HEK293 (cell line): ENCODE results near the gene CMKLR1.
A peak's percentile ranks its signal among the peaks of the same experiment; 100 is the strongest.

ENCODE experiments used
- CTCF ChIA-PET: fragments of 350-600 bp; formaldehyde crosslinking; extraction: SDS; loops from one replicate; lab custom pipeline; 2021; ENCODE audit warnings: antibody characterized with exemption; lab: Yijun Ruan, JAX
- POLR2A ChIA-PET: fragments of 300-600 bp; formaldehyde crosslinking; extraction: SDS; loops from one replicate; lab custom pipeline; 2020; ENCODE audit warnings: antibody characterized with exemption, inconsistent platforms; lab: Yijun Ruan, JAX
- H3K27ac ChIP-seq: fragments of 200-500 bp; sonication (Bioruptor generic); 2 replicates; pipeline ENCODE4 v1.5.1; 2014; ENCODE audit warnings: low read depth, low read length, control low read depth, inconsistent platforms; ENCODE audit errors: extremely low read depth
- H3K36me3 ChIP-seq, 2 experiments: fragments of 200-500 bp in 1 of 2; sonication (Bioruptor generic) in 1 of 2; 1 replicate in 1 of 2; 2 replicates in 1 of 2; pipeline ENCODE4 v1.5.1; 2014 to 2017; ENCODE audit warnings: inconsistent platforms in 2 of 2, low read length in 2 of 2; ENCODE audit not compliant: control insufficient read depth in 2 of 2, insufficient read depth in 1 of 2
- H3K4me1 ChIP-seq: fragments of 200-500 bp; sonication (Bioruptor generic); 2 replicates; pipeline ENCODE4 v1.5.1; 2014; ENCODE audit warnings: mild to moderate bottlenecking, low read length, inconsistent platforms; ENCODE audit not compliant: control insufficient read depth, insufficient read depth
- H3K4me3 ChIP-seq: 2 replicates; pipeline ENCODE4 v1.5.1; 2011; ENCODE audit warnings: low read depth, mild to moderate bottlenecking, control low read depth, low read length, moderate library complexity
- H3K9me3 ChIP-seq: fragments of 200-500 bp; sonication (Bioruptor generic); 2 replicates; pipeline ENCODE4 v1.5.1; 2014; ENCODE audit warnings: low read depth, low read length, inconsistent platforms; ENCODE audit not compliant: control insufficient read depth, insufficient read depth
- EGR2 ChIP-seq: fragments of 450-650 bp; formaldehyde crosslinking; IDR thresholded peaks from 2 replicates; pipeline ENCODE4 v1.5.1; 2016; ENCODE audit warnings: low read depth, missing biosample characterization, missing genetic modification characterization
- HOXD13 ChIP-seq: sonication (generic); formaldehyde crosslinking; IDR thresholded peaks from 2 replicates; pipeline ENCODE4 v1.8.0; 2022; ENCODE audit warnings: missing genetic modification reagents, borderline replicate concordance
- KLF7 ChIP-seq: fragments of 450-650 bp; formaldehyde crosslinking; IDR thresholded peaks from 2 replicates; pipeline ENCODE4 v1.5.1; 2016; ENCODE audit warnings: missing biosample characterization, missing genetic modification characterization, borderline replicate concordance
- PRDM4 ChIP-seq: fragments of 450-650 bp; formaldehyde crosslinking; IDR thresholded peaks from 2 replicates; pipeline ENCODE4 v1.5.1; 2017; ENCODE audit warnings: missing biosample characterization, missing genetic modification characterization
- REPIN1 ChIP-seq: fragments of 450-650 bp; formaldehyde crosslinking; IDR thresholded peaks from 2 replicates; pipeline ENCODE4 v1.5.1; 2017; ENCODE audit warnings: missing biosample characterization, missing genetic modification characterization, low read depth
- SALL2 ChIP-seq: fragments of 450-650 bp; formaldehyde crosslinking; IDR thresholded peaks from 2 replicates; pipeline ENCODE4 v1.5.0; 2017; ENCODE audit warnings: missing biosample characterization, mild to moderate bottlenecking, missing genetic modification characterization, borderline replicate concordance
- SCRT1 ChIP-seq: fragments of 450-650 bp; formaldehyde crosslinking; IDR thresholded peaks from 2 replicates; pipeline ENCODE4 v1.5.1; 2016; ENCODE audit warnings: missing biosample characterization, missing genetic modification characterization, borderline replicate concordance
- ZFHX2 ChIP-seq: fragments of 450-650 bp; formaldehyde crosslinking; conservative IDR thresholded peaks from 2 replicates; pipeline ENCODE4 v1.5.1; 2016; ENCODE audit warnings: missing biosample characterization, missing genetic modification characterization
- ZFP3 ChIP-seq: fragments of 450-650 bp; formaldehyde crosslinking; IDR thresholded peaks from 2 replicates; pipeline ENCODE4 v1.5.1; 2016; ENCODE audit warnings: low read depth, missing biosample characterization, missing genetic modification characterization
- ZIC2 ChIP-seq: fragments of 450-650 bp; formaldehyde crosslinking; IDR thresholded peaks from 2 replicates; pipeline ENCODE4 v1.5.1; 2016; ENCODE audit warnings: missing biosample characterization, missing genetic modification characterization
- ZNF169 ChIP-seq: fragments of 450-650 bp; formaldehyde crosslinking; IDR thresholded peaks from 2 replicates; pipeline ENCODE4 v1.5.1; 2016; ENCODE audit warnings: missing biosample characterization, missing genetic modification characterization
- ZNF2 ChIP-seq: fragments of 450-650 bp; formaldehyde crosslinking; IDR thresholded peaks from 2 replicates; pipeline ENCODE4 v1.5.1; 2016; ENCODE audit warnings: missing biosample characterization, missing genetic modification characterization
- ZNF248 ChIP-seq: fragments of 450-650 bp; formaldehyde crosslinking; IDR thresholded peaks from 2 replicates; pipeline ENCODE4 v1.5.1; 2017; ENCODE audit warnings: missing biosample characterization, missing genetic modification characterization
- ZNF473 ChIP-seq: fragments of 450-650 bp; formaldehyde crosslinking; IDR thresholded peaks from 2 replicates; pipeline ENCODE4 v1.5.1; 2017; ENCODE audit warnings: missing biosample characterization, missing genetic modification characterization
- ZNF48 ChIP-seq: fragments of 450-650 bp; formaldehyde crosslinking; IDR thresholded peaks from 2 replicates; pipeline ENCODE4 v1.5.1; 2016; ENCODE audit warnings: missing biosample characterization, missing genetic modification characterization
- ZNF571 ChIP-seq: fragments of 450-650 bp; formaldehyde crosslinking; IDR thresholded peaks from 2 replicates; pipeline ENCODE4 v1.5.0; 2017; ENCODE audit warnings: missing biosample characterization, missing genetic modification characterization
- ZNF768 ChIP-seq: fragments of 450-650 bp; formaldehyde crosslinking; IDR thresholded peaks from 2 replicates; pipeline ENCODE4 v1.5.1; 2018; ENCODE audit warnings: missing biosample characterization, mild to moderate bottlenecking, missing genetic modification characterization
- ZNF830 ChIP-seq: fragments of 450-650 bp; IDR thresholded peaks from 2 replicates; pipeline ENCODE4 v1.5.0; 2018; ENCODE audit warnings: missing biosample characterization, missing genetic modification characterization, low read depth, mild to moderate bottlenecking, moderate library complexity
- ZXDB ChIP-seq: fragments of 450-650 bp; formaldehyde crosslinking; IDR thresholded peaks from 2 replicates; pipeline ENCODE4 v1.5.1; 2016; ENCODE audit warnings: missing biosample characterization, missing genetic modification characterization
- TF ChIP-seq, protein P1 (sequence below): fragments of 450-650 bp; formaldehyde crosslinking; IDR thresholded peaks from 2 replicates; pipeline ENCODE4 v1.5.1; 2016; ENCODE audit warnings: missing biosample characterization, missing genetic modification characterization
- TF ChIP-seq, protein P2 (sequence below): fragments of 450-650 bp; formaldehyde crosslinking; IDR thresholded peaks from 2 replicates; pipeline ENCODE4 v1.5.1; 2016; ENCODE audit warnings: missing biosample characterization, missing genetic modification characterization, borderline replicate concordance

CMKLR1 gene, protein sequence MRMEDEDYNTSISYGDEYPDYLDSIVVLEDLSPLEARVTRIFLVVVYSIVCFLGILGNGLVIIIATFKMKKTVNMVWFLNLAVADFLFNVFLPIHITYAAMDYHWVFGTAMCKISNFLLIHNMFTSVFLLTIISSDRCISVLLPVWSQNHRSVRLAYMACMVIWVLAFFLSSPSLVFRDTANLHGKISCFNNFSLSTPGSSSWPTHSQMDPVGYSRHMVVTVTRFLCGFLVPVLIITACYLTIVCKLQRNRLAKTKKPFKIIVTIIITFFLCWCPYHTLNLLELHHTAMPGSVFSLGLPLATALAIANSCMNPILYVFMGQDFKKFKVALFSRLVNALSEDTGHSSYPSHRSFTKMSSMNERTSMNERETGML

GRCh38 chr12:108338915-108339657 lies at the start of gene CMKLR1:
Gene CMKLR1, minus strand, starts transcription at chr12:108339311. Its CDS starts 45,720 bp downstream, at chr12:108293591.
- H3K36me3 ChIP-seq = no peaks in the 10 kb centered on the region
- CTCF ChIA-PET = no interaction called here
- H3K4me3 ChIP-seq = no peak within 1 kb of the TSS
- H3K27ac ChIP-seq = no peak within 1 kb of the TSS
- no peaks in the 10 kb centered on the region for H3K4me1 ChIP-seq
- H3K9me3 ChIP-seq = no peaks in the 10 kb centered on the region
- TF ChIP-seq PRDM4 = no peak
- TF ChIP-seq ZIC2 (tag by site-specific recombination) = peak; percentile 48
- no peak for TF ChIP-seq REPIN1 (tag by site-specific recombination)
- TF ChIP-seq ZNF2 = no peak
- no peak for TF ChIP-seq SALL2 (tag by site-specific recombination)
- no peak for TF ChIP-seq ZNF169 (tag by site-specific recombination)
- TF ChIP-seq SCRT1 = no peak
- no peak for TF ChIP-seq ZXDB
- TF ChIP-seq KLF7 = no peak
- no peak for TF ChIP-seq ZNF473 (tag by site-specific recombination)
- TF ChIP-seq ZNF48 (tag by site-specific recombination) = no peak
- TF ChIP-seq ZFP3 (tag by site-specific recombination) = no peak
- TF ChIP-seq, protein P1, sequence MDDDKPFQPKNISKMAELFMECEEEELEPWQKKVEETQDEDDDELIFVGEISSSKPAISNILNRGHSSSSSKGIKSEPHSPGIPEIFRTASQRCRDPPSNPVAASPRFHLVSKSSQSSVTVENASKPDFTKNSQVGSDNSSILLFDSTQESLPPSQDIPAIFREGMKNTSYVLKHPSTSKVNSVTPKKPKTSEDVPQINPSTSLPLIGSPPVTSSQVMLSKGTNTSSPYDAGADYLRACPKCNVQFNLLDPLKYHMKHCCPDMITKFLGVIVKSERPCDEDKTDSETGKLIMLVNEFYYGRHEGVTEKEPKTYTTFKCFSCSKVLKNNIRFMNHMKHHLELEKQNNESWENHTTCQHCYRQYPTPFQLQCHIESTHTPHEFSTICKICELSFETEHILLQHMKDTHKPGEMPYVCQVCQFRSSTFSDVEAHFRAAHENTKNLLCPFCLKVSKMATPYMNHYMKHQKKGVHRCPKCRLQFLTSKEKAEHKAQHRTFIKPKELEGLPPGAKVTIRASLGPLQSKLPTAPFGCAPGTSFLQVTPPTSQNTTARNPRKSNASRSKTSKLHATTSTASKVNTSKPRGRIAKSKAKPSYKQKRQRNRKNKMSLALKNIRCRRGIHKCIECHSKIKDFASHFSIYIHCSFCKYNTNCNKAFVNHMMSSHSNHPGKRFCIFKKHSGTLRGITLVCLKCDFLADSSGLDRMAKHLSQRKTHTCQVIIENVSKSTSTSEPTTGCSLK = no peak
- TF ChIP-seq EGR2 (tag by site-specific recombination) = peak; percentile 31; the same call in 1 of the 2 replicates
- no peak for TF ChIP-seq HOXD13 (CRISPR knock-in tag)
- TF ChIP-seq ZNF768 (tag by site-specific recombination) = no peak
- TF ChIP-seq ZNF248 (tag by site-specific recombination) = no peak
- TF ChIP-seq ZNF830 (tag by site-specific recombination) = no peak
- TF ChIP-seq, protein P2, sequence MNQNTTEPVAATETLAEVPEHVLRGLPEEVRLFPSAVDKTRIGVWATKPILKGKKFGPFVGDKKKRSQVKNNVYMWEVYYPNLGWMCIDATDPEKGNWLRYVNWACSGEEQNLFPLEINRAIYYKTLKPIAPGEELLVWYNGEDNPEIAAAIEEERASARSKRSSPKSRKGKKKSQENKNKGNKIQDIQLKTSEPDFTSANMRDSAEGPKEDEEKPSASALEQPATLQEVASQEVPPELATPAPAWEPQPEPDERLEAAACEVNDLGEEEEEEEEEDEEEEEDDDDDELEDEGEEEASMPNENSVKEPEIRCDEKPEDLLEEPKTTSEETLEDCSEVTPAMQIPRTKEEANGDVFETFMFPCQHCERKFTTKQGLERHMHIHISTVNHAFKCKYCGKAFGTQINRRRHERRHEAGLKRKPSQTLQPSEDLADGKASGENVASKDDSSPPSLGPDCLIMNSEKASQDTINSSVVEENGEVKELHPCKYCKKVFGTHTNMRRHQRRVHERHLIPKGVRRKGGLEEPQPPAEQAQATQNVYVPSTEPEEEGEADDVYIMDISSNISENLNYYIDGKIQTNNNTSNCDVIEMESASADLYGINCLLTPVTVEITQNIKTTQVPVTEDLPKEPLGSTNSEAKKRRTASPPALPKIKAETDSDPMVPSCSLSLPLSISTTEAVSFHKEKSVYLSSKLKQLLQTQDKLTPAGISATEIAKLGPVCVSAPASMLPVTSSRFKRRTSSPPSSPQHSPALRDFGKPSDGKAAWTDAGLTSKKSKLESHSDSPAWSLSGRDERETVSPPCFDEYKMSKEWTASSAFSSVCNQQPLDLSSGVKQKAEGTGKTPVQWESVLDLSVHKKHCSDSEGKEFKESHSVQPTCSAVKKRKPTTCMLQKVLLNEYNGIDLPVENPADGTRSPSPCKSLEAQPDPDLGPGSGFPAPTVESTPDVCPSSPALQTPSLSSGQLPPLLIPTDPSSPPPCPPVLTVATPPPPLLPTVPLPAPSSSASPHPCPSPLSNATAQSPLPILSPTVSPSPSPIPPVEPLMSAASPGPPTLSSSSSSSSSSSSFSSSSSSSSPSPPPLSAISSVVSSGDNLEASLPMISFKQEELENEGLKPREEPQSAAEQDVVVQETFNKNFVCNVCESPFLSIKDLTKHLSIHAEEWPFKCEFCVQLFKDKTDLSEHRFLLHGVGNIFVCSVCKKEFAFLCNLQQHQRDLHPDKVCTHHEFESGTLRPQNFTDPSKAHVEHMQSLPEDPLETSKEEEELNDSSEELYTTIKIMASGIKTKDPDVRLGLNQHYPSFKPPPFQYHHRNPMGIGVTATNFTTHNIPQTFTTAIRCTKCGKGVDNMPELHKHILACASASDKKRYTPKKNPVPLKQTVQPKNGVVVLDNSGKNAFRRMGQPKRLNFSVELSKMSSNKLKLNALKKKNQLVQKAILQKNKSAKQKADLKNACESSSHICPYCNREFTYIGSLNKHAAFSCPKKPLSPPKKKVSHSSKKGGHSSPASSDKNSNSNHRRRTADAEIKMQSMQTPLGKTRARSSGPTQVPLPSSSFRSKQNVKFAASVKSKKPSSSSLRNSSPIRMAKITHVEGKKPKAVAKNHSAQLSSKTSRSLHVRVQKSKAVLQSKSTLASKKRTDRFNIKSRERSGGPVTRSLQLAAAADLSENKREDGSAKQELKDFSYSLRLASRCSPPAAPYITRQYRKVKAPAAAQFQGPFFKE (tag by site-specific recombination) = no peak
- no peak for TF ChIP-seq ZNF571
- peak; percentile 28; the same call in 1 of the 2 replicates for TF ChIP-seq ZFHX2
- TF ChIP-seq, all 188 proteins: peak for 3
- POLR2A ChIA-PET = no interaction called here
